ENCODE results near the gene CADM4.

Gene CADM4

DNA sequence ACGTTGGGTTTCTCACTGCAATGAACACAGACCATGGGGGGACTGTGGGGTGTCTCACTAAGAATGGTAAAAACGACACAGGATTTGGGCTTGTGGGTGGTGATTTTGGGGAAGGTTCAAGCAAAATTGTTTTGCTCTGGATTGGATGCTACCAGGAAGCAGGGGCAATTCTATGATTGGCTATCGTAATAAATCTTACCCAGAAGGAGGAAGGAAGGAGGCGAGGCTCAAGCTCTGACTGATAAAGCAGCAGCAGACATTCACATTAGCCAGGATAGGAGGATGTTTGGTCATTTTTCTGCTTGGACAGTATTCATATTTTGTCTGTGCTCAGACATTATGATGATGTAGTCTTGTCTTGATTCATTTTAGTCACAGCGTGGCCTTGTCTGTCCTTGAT lies 41.8 kb downstream of the CADM4 start:
- Histone ChIP-seq H3K27ac (replicated peaks; ENCODE audit: low read length) (no peak overlapping the region), H2BK12ac (ENCODE audit: low read length) (no peak overlapping the region), H2AFZ (ENCODE audit: low read length) (no peak overlapping the region), H3K79me1 (ENCODE audit: low read depth, low read length) (peaks cover 10% of the 10 kb centered on the region), H3K9ac (ENCODE audit: low read depth, low read length, poor library complexity) (no peak overlapping the region), H3K4me3 (ENCODE audit: low read length in 2 of 2) (peak overlapping the region in 1 of 2 donors; percentile 69), H3K36me3 (replicated peaks in 1 of 2; ENCODE audit: control insufficient read depth in 2 of 2, insufficient read depth in 2 of 2, low read length in 2 of 2) (peaks cover 24 to 68% of the 10 kb centered on the region in 2 donors), H3K18ac (ENCODE audit: low read length) (no peak overlapping the region), H2BK15ac (ENCODE audit: low read length) (no peak overlapping the region), H3K9me3 (replicated peaks in 1 of 2; ENCODE audit: control insufficient read depth in 2 of 2, insufficient read depth in 1 of 2, low read depth in 1 of 2, low read length in 2 of 2) (no peaks in the 10 kb centered on the region), H3K4ac (ENCODE audit: low read length) (no peak overlapping the region), H2BK5ac (ENCODE audit: low read length) (no peak overlapping the region), H3K4me2 (ENCODE audit: insufficient read depth, low read length, poor library complexity, severe bottlenecking) (no peak overlapping the region), H2BK120ac (ENCODE audit: low read depth, low read length) (no peak overlapping the region), H4K91ac (ENCODE audit: low read depth, low read length, poor library complexity) (no peak overlapping the region), H3K23ac (ENCODE audit: low read depth, low read length, poor library complexity) (no peak overlapping the region), H3K27me3 (ENCODE audit: control insufficient read depth in 3 of 3, insufficient read depth in 3 of 3, low read depth in 1 of 3, low read length in 3 of 3) (no peaks in the 10 kb centered on the region), H4K8ac (ENCODE audit: low read depth, low read length) (no peak overlapping the region), H3K4me1 (ENCODE audit: control insufficient read depth in 2 of 2, insufficient read depth in 1 of 2, low read depth in 1 of 2, low read length in 2 of 2) (peaks cover 7 to 8% of the 10 kb centered on the region in 2 donors), H3K14ac (ENCODE audit: low read length) (no peak overlapping the region), H2AK5ac (ENCODE audit: low read depth, low read length) (no peak overlapping the region)
- WGBS, 2 donors (ENCODE audit: extremely low coverage in 2 of 2, insufficient read length in 2 of 2, insufficient replicate concordance in 1 of 2) = no CpG with 5 or more reads among the region's 5 CpGs
- DNase-seq (ENCODE audit: low spot score) = no peak

DNA sequence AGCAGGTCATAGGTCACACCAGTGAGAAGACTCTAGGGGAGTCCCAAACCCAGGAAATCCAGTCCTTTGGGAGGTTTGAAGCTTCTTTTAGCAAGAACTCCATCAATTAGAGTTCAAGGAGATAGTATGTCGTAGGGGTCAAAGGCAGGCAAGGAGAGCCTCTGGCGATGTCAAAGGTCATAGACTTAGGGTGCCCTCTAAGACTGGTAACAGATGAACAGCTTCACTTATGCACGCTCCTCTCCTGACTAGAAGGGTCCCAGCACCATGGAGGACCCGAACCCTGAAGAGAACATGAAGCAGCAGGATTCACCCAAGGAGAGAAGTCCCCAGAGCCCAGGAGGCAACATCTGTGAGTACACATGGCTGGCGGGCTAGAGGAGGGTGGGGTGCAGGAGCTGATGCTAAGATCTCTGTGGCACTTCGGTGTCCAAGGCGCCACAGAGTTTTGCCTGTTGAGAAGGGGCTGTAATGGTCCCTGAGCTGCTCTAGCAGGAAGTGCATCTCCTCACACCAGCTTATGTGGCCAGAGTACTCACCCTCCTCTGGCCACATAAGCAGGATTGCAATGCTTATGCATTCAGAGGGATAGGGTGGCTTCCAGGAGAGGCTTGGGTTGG lies 42.7 kb downstream of the CADM4 start:
- Histone ChIP-seq H4K91ac (ENCODE audit: low read depth, low read length, poor library complexity) (no peak overlapping the region), H3K79me1 (ENCODE audit: low read depth, low read length) (peaks cover 17% of the 10 kb centered on the region), H3K14ac (ENCODE audit: low read length) (no peak overlapping the region), H3K4me1 (ENCODE audit: control insufficient read depth in 2 of 2, insufficient read depth in 1 of 2, low read depth in 1 of 2, low read length in 2 of 2) (peaks cover 7 to 8% of the 10 kb centered on the region in 2 donors), H3K23ac (ENCODE audit: low read depth, low read length, poor library complexity) (no peak overlapping the region), H2BK120ac (ENCODE audit: low read depth, low read length) (no peak overlapping the region), H3K9me3 (replicated peaks in 1 of 2; ENCODE audit: control insufficient read depth in 2 of 2, insufficient read depth in 1 of 2, low read depth in 1 of 2, low read length in 2 of 2) (no peaks in the 10 kb centered on the region), H3K27ac (replicated peaks; ENCODE audit: low read length) (peak overlapping the region; percentile 95), H2BK12ac (ENCODE audit: low read length) (no peak overlapping the region), H3K18ac (ENCODE audit: low read length) (no peak overlapping the region), H3K36me3 (replicated peaks in 1 of 2; ENCODE audit: control insufficient read depth in 2 of 2, insufficient read depth in 2 of 2, low read length in 2 of 2) (peaks cover 29 to 69% of the 10 kb centered on the region in 2 donors), H2BK5ac (ENCODE audit: low read length) (peak overlapping the region; percentile 59), H2AK5ac (ENCODE audit: low read depth, low read length) (peak overlapping the region; percentile 38), H2AFZ (ENCODE audit: low read length) (peak overlapping the region; percentile 84), H3K4me3 (ENCODE audit: low read length in 2 of 2) (peak overlapping the region; percentile 69 to 82), H3K4ac (ENCODE audit: low read length) (no peak overlapping the region), H3K27me3 (ENCODE audit: control insufficient read depth in 3 of 3, insufficient read depth in 3 of 3, low read depth in 1 of 3, low read length in 3 of 3) (no peaks in the 10 kb centered on the region), H3K4me2 (ENCODE audit: insufficient read depth, low read length, poor library complexity, severe bottlenecking) (peak overlapping the region; percentile 90), H2BK15ac (ENCODE audit: low read length) (no peak overlapping the region), H3K9ac (ENCODE audit: low read depth, low read length, poor library complexity) (peak overlapping the region; percentile 68), H4K8ac (ENCODE audit: low read depth, low read length) (peak overlapping the region; percentile 19)
- no peak for DNase-seq (ENCODE audit: low spot score)
- no CpG with 5 or more reads among the region's 7 CpGs for WGBS, 2 donors (ENCODE audit: extremely low coverage in 2 of 2, insufficient read length in 2 of 2, insufficient replicate concordance in 1 of 2)

DNA sequence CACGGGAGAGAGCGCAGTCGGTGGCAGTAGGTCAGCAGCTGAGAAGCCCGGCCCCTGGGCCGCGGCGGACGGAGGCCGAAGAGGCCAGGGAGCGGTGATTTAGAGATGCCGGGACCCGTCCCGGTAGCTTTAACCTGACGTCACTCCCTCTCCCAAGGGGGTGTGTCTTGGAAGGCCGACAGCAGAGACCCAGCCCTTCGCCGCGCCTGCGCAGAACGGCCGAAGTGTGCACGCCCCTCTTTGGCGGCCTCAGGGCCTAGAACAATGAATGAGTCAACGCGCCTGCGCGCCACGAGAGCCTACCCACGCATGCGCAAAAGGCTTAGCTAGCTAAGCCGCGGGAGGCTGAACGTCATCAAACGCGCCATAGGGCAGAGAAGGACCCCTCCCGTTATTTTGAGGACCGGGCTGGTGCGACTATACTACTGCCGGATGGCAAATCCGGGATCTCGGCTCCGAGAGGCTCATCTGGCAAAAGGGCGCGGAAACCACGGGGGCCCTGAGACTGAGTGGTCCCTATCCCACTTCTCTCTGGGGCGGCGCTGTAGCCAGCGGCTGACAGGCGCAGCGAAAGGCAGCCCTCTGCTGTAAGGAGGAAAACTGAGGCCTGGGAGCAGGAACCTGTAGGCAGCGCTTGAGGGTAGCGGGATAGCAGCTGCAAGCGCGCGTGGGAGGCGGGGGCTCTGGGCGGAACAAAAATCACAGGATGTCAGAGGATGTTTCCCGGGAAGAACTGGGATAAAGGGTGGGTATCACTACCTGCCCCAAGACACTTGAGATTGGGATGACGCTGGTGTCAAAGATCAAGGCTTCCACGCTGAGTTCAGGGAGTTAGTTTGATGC lies 43.4 kb downstream of the CADM4 start, which contains the start of the genes IRGQ and ZNF576:
TSS of gene IRGQ (minus strand) at position 136 of the 843 bp plus-strand sequence. CDS start 796 bp downstream, outside the sequence.
TSS of gene ZNF576 (plus strand) at position 597 of the 843 bp plus-strand sequence. CDS start 514 bp downstream, outside the sequence.
- Histone ChIP-seq H2BK15ac (ENCODE audit: low read length) (no peak within 1 kb of the TSS), H3K9ac (ENCODE audit: low read depth, low read length, poor library complexity) (peak within 1 kb of the TSS; percentile 96), H2AK5ac (ENCODE audit: low read depth, low read length) (peak within 1 kb of the TSS; percentile 44), H3K4ac (ENCODE audit: low read length) (no peak within 1 kb of the TSS), H2AFZ (ENCODE audit: low read length) (peak within 1 kb of the TSS; percentile 84), H3K4me3 (ENCODE audit: low read length in 2 of 2) (peak within 1 kb of the TSS; percentile 69 to 83), H2BK5ac (ENCODE audit: low read length) (peak within 1 kb of the TSS; percentile 59), H4K91ac (ENCODE audit: low read depth, low read length, poor library complexity) (no peak within 1 kb of the TSS), H3K27me3 (ENCODE audit: control insufficient read depth in 3 of 3, insufficient read depth in 3 of 3, low read depth in 1 of 3, low read length in 3 of 3) (no peaks in the 10 kb centered on the region), H3K18ac (ENCODE audit: low read length) (peak within 1 kb of the TSS; percentile 91), H3K23ac (ENCODE audit: low read depth, low read length, poor library complexity) (peak within 1 kb of the TSS; percentile 56), H3K4me1 (ENCODE audit: control insufficient read depth in 2 of 2, insufficient read depth in 1 of 2, low read depth in 1 of 2, low read length in 2 of 2) (peaks cover 7 to 8% of the 10 kb centered on the region in 2 donors), H3K27ac (replicated peaks; ENCODE audit: low read length) (peak within 1 kb of the TSS; percentile 95), H2BK12ac (ENCODE audit: low read length) (no peak within 1 kb of the TSS), H3K9me3 (replicated peaks in 1 of 2; ENCODE audit: control insufficient read depth in 2 of 2, insufficient read depth in 1 of 2, low read depth in 1 of 2, low read length in 2 of 2) (no peaks in the 10 kb centered on the region), H4K8ac (ENCODE audit: low read depth, low read length) (peak within 1 kb of the TSS; percentile 19), H3K14ac (ENCODE audit: low read length) (peak within 1 kb of the TSS; percentile 91), H3K36me3 (replicated peaks in 1 of 2; ENCODE audit: control insufficient read depth in 2 of 2, insufficient read depth in 2 of 2, low read length in 2 of 2) (peaks cover 28 to 67% of the 10 kb centered on the region in 2 donors), H2BK120ac (ENCODE audit: low read depth, low read length) (no peak within 1 kb of the TSS), H3K4me2 (ENCODE audit: insufficient read depth, low read length, poor library complexity, severe bottlenecking) (peak within 1 kb of the TSS; percentile 90), H3K79me1 (ENCODE audit: low read depth, low read length) (peaks cover 17% of the 10 kb centered on the region)
- no CpG with 5 or more reads among the region's 60 CpGs for WGBS, 2 donors (ENCODE audit: extremely low coverage in 2 of 2, insufficient read length in 2 of 2, insufficient replicate concordance in 1 of 2)
- peak; percentile 100 for DNase-seq (ENCODE audit: low spot score)

DNA sequence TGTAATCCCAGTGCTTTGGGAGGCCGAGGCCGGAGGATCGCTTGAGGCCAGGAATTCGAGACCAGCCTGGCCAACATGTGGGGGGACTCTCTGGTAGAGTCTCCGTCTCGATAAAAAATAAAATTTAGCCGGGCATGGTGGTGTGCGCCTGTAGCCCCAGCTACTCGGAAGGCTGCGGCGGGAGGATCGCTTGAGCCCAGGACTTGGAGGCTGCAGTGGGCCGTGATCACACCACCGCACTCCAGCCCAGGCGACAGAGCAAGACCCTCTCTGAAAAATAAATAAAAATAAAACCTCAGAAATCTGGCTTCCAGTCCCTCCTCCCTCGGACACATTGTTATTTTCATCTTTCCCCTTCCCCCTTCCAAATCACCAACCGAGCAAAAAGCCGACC lies 44.0 kb downstream of the CADM4 start:
- H4K8ac ChIP-seq (ENCODE audit: low read depth, low read length) = no peak overlapping the region
- no peak overlapping the region for H3K14ac ChIP-seq (ENCODE audit: low read length)
- no peak overlapping the region for H2BK120ac ChIP-seq (ENCODE audit: low read depth, low read length)
- H2BK15ac ChIP-seq (ENCODE audit: low read length) = no peak overlapping the region
- H3K4me3 ChIP-seq (ENCODE audit: low read length in 2 of 2) = peak overlapping the region; percentile 60 to 83
- H3K23ac ChIP-seq (ENCODE audit: low read depth, low read length, poor library complexity) = peak overlapping the region; percentile 56
- no peak for DNase-seq (ENCODE audit: low spot score)
- no peak overlapping the region for H3K27ac ChIP-seq (replicated peaks; ENCODE audit: low read length)
- H2BK5ac ChIP-seq (ENCODE audit: low read length) = peak overlapping the region; percentile 42
- no peak overlapping the region for H4K91ac ChIP-seq (ENCODE audit: low read depth, low read length, poor library complexity)
- no peak overlapping the region for H2BK12ac ChIP-seq (ENCODE audit: low read length)
- peaks cover 17% of the 10 kb centered on the region for H3K79me1 ChIP-seq (ENCODE audit: low read depth, low read length)
- peaks cover 7 to 8% of the 10 kb centered on the region in 2 donors for H3K4me1 ChIP-seq (ENCODE audit: control insufficient read depth in 2 of 2, insufficient read depth in 1 of 2, low read depth in 1 of 2, low read length in 2 of 2)
- H3K36me3 ChIP-seq (replicated peaks in 1 of 2; ENCODE audit: control insufficient read depth in 2 of 2, insufficient read depth in 2 of 2, low read length in 2 of 2) = peaks cover 29 to 67% of the 10 kb centered on the region in 2 donors
- H3K9me3 ChIP-seq (replicated peaks in 1 of 2; ENCODE audit: control insufficient read depth in 2 of 2, insufficient read depth in 1 of 2, low read depth in 1 of 2, low read length in 2 of 2) = no peaks in the 10 kb centered on the region
- H2AK5ac ChIP-seq (ENCODE audit: low read depth, low read length) = no peak overlapping the region
- peak overlapping the region; percentile 74 for H3K18ac ChIP-seq (ENCODE audit: low read length)
- H3K27me3 ChIP-seq (ENCODE audit: control insufficient read depth in 3 of 3, insufficient read depth in 3 of 3, low read depth in 1 of 3, low read length in 3 of 3) = no peaks in the 10 kb centered on the region
- peak overlapping the region; percentile 88 for H3K4me2 ChIP-seq (ENCODE audit: insufficient read depth, low read length, poor library complexity, severe bottlenecking)
- no CpG with 5 or more reads among the region's 18 CpGs for WGBS, 2 donors (ENCODE audit: extremely low coverage in 2 of 2, insufficient read length in 2 of 2, insufficient replicate concordance in 1 of 2)
- H3K9ac ChIP-seq (ENCODE audit: low read depth, low read length, poor library complexity) = peak overlapping the region; percentile 80
- peak overlapping the region; percentile 72 for H2AFZ ChIP-seq (ENCODE audit: low read length)
- H3K4ac ChIP-seq (ENCODE audit: low read length) = no peak overlapping the region

Data from neuronal stem cell (in vitro differentiated cells).